K562 (cell line): ENCODE measurements around the gene SYCP2. TPM values are rescaled to one million over a fixed set of nuclear protein-coding genes. Genes with fewer than 3 reads are reported as not detected.

ENCODE experiments used
- ETV6 ChIP-seq, 3 experiments: fragments of 150-350 bp in 1 of 3; sonication (generic) in 1 of 3; formaldehyde crosslinking in 1 of 3; IDR thresholded peaks; 2 replicates each; pipeline versions ENCODE4 v1.6.1 to v1.8.0; 2014 to 2022; ENCODE audit warnings: borderline replicate concordance in 2 of 3, low read depth in 2 of 3, antibody characterized with exemption in 1 of 3, low read length in 1 of 3, mild to moderate bottlenecking in 1 of 3, missing genetic modification reagents in 1 of 3
- PRDM10 ChIP-seq: fragments of 450-650 bp; IDR thresholded peaks from 2 replicates; pipeline ENCODE4 v1.6.1; 2018; ENCODE audit not compliant: partially characterized antibody
- RAD21 ChIP-seq, 2 experiments: fragments of 250-450 bp in 1 of 2; fragments of 450-650 bp in 1 of 2; sonication (Bioruptor Pico) in 1 of 2; formaldehyde crosslinking in 1 of 2; IDR thresholded peaks in 1 of 2; conservative IDR thresholded peaks in 1 of 2; 2 replicates each; pipeline versions ENCODE4 v1.4.0 to v1.8.0; 2020 to 2022; ENCODE audit warnings: mild to moderate bottlenecking in 2 of 2, moderate library complexity in 1 of 2
- SAP30 ChIP-seq: fragments of 200-600 bp; sonication (generic); IDR thresholded peaks from 2 replicates; pipeline ENCODE4 v1.6.1; 2012; ENCODE audit warnings: borderline replicate concordance, low read depth, mild to moderate bottlenecking, moderate library complexity, low read length, control low read depth, inconsistent platforms; ENCODE audit not compliant: insufficient read depth, poor library complexity, severe bottlenecking
- SMARCA4 ChIP-seq: fragments of 450-650 bp; IDR thresholded peaks from 2 replicates; pipeline ENCODE4 v1.6.1; 2016
- ZNF23 ChIP-seq: fragments of 250-450 bp; sonication (Bioruptor Pico); IDR thresholded peaks from 2 replicates; pipeline ENCODE4 v1.4.0; 2020; ENCODE audit warnings: mild to moderate bottlenecking
- polyA plus RNA-seq, 8 experiments: library from polyadenylated mRNA; depleted of rRNA in 4 of 8; stranded (reverse) in 5 of 8; unstranded in 3 of 8; fragments of >200 nt; fragmentation: Nextera tagmentation in 2 of 8; fragmentation: Illumina TruSeq in 1 of 8; extraction: Ambion mirVana in 2 of 8; extraction: Trizol in 1 of 8; gene quantifications; 2 replicates each; pipeline versions ENCODE4 v1.2.1 to v1.2.3, GENCODE V29; 2011 to 2014; ENCODE audit warnings: inconsistent platforms in 1 of 8, missing spikeins in 1 of 8
- total RNA-seq, 7 experiments: library from RNA; depleted of rRNA in 6 of 7; stranded (reverse); fragments of >200 nt in 6 of 7; fragmentation: Illumina TruSeq in 2 of 7; extraction: Trizol in 2 of 7; gene quantifications; 2 replicates each; pipeline versions ENCODE4 v1.2.1 to v1.2.3, GENCODE V29; 2011 to 2021; ENCODE audit warnings: low replicate concordance in 1 of 7
- TF ChIP-seq, protein P1 (sequence below): sonication (generic); formaldehyde crosslinking; IDR thresholded peaks from 2 replicates; pipeline ENCODE4 v1.8.1; 2022; ENCODE audit warnings: missing genetic modification reagents

The SYCP2 gene
- total and polyA plus RNA-seq, 9 of the 15 experiments (the other 6 are each of a cell fraction or from before 2014, with no cell fraction given) = 0.24 to 1.6 (median 0.67) TPM

DNA sequence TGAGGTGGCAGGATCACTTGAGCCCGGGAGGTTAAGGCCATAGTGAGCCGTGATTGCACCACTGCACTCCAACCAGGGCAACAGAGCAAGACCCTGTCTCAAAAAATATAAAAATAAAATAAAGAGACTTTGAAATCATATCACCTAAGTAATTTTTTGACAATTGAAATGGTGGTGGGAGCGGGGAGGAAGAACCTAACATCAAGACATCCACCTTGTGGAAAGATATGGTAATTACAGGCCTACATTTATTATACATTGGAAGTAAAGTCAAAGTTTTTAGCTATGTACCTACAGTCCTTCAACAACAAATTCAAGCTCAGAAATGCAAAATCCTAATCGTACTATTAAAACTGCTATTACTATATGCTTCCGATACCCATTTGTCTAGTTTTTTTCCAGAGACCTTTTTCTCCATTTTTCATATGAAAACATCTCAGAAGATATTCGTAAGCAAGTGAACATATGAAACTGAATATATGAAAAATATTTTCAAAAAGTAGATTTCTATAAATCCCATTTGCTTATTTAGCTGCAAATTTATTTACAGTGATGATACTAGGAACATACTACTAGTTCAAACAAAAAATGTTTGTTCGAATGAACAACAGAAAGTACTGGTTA, 83.3 kb downstream of the SYCP2 start (continued):
- TF ChIP-seq PRDM10 (no peak), SAP30 (no peak), ZNF23 (CRISPR knock-in tag) (no peak), ETV6 (IDR thresholded peaks at IDR 0.05; ENCODE audit: borderline replicate concordance in 1 of 2, low read depth in 2 of 2, low read length in 1 of 2) (no peak), ETV6 (CRISPR knock-in tag; IDR thresholded peaks at IDR 0.05; ENCODE audit: borderline replicate concordance) (no peak), SMARCA4 (no peak), RAD21 (CRISPR knock-in tag; conservative IDR thresholded peaks at IDR 0.05 in 1 of 2, IDR thresholded peaks at IDR 0.05 in 1 of 2) (peak; percentile 12 to 45; a peak in 2 of 4 replicates)
- TF ChIP-seq, protein P1, sequence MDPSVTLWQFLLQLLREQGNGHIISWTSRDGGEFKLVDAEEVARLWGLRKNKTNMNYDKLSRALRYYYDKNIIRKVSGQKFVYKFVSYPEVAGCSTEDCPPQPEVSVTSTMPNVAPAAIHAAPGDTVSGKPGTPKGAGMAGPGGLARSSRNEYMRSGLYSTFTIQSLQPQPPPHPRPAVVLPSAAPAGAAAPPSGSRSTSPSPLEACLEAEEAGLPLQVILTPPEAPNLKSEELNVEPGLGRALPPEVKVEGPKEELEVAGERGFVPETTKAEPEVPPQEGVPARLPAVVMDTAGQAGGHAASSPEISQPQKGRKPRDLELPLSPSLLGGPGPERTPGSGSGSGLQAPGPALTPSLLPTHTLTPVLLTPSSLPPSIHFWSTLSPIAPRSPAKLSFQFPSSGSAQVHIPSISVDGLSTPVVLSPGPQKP = no peak
- TF ChIP-seq, all 486 proteins: peak for 2
